ENCODE data around the gene RPUSD1.
"Not testable (repeated sequence)": the region's sequence is repeated elsewhere in the genome, so short reads cannot be mapped to it uniquely, and the experiment has no call there.

The RPUSD1 gene

GRCh38 chr16:782258-782657, 5.9 kb downstream of the RPUSD1 start:
- no peak for DNase-seq

DNA sequence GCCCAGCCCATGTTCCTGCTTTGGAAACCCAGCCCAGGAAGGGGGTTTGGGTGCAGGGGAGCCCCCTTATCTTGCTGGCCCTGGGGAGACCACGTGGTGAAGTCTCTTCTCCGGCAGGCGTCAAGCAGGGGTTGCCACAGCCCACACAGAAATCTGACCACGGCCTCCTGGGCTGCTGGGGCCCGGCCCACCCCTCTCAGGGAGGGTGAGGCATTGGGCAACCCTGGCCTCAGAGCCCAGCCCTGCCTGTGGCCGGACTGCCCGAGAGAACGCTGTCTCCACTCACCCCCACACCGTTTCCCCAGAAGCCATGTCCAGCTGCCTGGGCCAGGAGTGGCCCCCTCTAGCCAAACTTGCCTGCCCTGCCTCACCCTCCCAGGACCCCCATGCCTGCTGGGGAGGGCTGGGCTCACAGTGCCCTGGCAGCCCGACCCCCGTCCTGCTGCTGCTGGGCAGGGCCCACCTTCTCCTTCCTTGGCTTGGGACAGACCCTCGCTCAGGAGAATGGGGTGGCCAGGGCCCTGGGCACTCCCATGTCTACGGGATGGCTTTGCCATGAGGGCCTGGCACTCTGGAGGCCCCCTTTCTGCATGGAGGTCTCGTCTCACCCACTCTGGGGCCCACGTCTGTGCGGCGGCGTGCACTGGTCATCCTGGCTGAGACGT, 6.7 kb downstream of the RPUSD1 start:
- DNase-seq, result no peak

- no peak for DNase-seq
Observed at GRCh38 chr16:780296-780695, 7.9 kb downstream of the RPUSD1 start.

GRCh38 chr16:779561-779960, 8.6 kb downstream of the RPUSD1 start:
- no peak for DNase-seq

DNA sequence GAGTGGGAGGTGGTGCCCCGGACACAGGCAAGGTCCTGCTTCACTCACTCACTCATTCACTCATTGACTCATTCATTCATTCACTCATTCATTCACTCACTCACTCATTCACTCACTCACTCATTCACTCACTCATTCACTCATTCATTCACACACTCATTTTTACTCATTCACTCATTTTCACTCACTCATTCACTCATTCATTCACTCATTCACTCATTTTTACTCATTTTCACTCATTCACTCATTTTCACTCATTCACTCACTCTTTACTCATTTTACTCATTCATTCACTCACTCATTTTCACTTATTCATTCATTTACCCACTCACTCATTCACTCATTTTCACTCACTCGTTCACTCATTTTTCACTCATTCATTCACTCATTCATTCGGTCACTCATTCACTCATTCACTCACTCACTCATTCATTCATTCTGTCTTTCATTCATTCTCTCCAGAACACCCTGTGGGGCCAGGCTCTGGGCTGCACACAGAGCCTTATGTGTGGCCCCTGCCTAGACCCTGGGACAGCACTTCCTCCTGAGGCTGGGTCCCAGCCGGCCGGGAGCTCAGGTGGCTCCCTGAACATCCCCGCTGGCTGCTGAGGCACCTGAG, 9.2 kb downstream of the RPUSD1 start:
- DNase-seq, result no peak

- no peak for DNase-seq
Observed at GRCh38 chr16:778447-778846, 9.7 kb downstream of the RPUSD1 start.

- DNase-seq, result no peak
Observed at GRCh38 chr16:777826-778225, 10.4 kb downstream of the RPUSD1 start.

DNA sequence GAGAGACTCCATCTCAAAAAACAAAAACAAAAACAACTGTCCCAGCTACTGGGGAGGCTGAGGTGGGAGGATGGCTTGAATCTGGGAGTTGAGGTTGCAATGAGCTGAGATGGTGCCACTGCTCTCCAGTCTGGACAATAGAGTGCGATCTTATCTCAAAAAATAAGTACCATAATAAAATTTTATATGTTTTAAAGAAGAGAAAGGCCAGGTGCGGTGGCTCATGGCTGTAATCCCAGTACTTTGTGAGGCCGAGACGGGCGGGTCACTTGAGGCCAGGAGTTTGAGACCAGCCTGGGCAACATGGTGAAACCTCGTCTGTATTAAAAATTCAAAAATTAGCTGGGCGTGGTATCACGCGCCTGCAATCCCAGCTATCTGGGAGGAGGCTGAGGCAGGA, 11.4 kb downstream of the RPUSD1 start:
- no peak for DNase-seq

DNA sequence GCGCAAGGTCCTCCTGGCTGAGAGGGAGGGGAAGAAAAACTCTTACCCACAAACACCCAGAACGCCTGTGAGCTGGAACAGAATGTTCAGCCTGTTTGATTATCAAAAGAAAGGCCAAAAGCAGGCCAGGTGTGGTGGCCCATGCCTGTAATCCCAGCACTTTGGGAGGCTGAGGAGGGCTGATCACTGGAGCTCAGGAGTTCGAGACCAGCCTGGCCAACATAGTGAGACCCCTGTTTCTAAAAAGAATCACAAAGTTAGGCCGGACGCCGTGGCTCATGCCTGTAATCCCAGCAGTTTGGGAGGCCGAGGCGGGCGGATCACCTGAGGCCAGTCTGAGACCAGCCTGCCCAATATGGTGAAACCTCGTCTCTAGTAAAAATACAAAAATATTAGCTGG, 11.9 kb downstream of the RPUSD1 start:
- DNase-seq, result not testable (repeated sequence)

GRCh38 chr16:775236-775796, 12.9 kb downstream of the RPUSD1 start:
- no peak for DNase-seq

- DNase-seq, result no peak
Observed at GRCh38 chr16:774086-775001, 13.8 kb downstream of the RPUSD1 start.

DNA sequence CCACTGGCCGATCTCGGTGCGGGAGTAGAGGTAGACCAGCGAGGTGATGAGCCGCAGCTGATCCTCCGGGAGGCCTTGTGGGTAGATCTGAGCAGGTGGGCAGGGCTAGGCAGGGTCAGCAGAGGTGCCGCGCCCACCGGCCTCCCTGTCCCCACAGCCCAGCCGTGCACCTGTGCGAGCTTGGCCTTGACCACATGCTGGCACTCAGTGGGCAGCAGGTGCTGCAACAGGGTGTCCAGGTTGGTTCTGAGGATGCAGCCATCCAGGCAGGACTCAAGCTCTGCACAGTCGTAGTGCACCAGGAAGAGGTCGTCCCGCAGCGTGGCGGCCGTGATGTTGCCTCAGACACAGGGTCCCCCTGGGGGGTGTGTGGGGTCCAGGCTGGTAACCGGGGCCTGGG, 15.2 kb downstream of the RPUSD1 start:
- no peak for DNase-seq

GRCh38 chr16:770411-770810, 17.8 kb downstream of the RPUSD1 start:
- no peak for DNase-seq

GRCh38 chr16:769934-770333, 18.2 kb downstream of the RPUSD1 start:
- DNase-seq, result no peak

DNA sequence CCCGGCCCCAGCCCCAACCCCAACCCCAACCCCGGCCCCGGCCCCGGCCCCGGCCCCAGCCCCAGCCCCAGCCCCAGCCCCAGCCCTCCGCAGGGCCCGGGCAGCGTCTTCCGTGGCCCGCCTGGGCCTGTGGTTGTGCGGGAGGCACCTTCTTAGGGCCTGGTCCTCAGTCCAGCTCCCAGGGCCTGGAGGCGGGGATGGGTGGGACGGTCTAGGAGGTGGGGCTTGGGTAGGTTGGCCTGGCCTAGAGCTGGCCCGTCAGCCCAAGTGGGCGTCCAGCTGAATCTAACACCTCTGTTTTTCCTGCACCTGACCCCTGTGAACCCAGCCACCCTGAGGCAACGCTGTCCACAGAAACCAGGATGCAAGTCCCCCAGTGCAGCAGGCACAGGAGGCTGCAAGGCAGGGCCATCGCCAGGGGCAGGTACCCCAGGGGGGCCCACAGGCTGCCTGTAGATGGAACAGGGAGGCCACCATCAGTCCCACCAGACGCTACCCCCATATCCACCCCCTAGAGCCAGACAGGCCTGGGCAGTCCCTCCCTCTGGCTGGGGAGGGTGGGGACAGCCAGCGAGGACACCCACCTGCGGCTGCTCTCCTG, 18.9 kb downstream of the RPUSD1 start:
- no peak for DNase-seq

DNA sequence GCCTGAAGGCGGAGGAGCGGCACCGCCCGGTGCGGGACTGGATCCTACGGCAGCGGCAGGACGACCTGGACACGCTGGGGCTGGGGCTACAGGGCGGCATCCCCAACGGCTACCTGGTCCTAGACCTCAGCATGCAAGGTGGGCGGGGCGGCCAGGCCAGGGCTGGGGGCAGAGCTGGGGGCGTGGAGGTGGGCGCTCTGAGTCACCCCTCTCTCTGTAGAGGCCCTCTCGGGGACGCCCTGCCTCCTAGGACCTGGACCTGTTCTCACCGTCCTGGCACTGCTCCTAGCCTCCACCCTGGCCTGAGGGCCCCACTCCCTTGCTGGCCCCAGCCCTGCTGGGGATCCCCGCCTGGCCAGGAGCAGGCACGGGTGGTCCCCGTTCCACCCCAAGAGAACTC, 19.8 kb downstream of the RPUSD1 start:
- DNase-seq, result no peak

DNA sequence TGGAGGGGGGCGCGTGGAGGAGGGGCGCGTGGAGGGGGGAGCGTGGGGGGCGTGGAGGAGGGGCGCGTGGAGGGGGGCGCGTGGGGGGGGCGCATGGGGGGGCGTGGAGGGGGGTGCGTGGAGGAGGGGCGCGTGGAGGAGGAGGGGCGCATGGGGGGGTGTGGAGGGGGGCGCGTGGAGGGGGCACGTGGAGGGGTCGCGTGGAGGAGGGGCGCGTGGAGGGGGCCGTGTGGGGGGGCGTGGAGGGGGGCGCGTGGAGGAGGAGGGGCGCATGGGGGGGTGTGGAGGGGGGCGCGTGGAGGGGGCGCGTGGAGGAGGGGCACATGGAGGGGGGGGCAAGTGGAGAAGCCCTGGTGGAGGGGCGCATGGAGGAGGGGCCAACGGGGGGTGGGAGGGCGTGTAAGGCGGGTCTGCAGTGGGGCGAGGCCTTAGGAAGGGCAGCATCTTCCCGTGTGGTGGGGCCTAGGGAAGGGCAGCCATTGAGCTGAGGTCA, 20.4 kb downstream of the RPUSD1 start:
- no peak for DNase-seq

DNA sequence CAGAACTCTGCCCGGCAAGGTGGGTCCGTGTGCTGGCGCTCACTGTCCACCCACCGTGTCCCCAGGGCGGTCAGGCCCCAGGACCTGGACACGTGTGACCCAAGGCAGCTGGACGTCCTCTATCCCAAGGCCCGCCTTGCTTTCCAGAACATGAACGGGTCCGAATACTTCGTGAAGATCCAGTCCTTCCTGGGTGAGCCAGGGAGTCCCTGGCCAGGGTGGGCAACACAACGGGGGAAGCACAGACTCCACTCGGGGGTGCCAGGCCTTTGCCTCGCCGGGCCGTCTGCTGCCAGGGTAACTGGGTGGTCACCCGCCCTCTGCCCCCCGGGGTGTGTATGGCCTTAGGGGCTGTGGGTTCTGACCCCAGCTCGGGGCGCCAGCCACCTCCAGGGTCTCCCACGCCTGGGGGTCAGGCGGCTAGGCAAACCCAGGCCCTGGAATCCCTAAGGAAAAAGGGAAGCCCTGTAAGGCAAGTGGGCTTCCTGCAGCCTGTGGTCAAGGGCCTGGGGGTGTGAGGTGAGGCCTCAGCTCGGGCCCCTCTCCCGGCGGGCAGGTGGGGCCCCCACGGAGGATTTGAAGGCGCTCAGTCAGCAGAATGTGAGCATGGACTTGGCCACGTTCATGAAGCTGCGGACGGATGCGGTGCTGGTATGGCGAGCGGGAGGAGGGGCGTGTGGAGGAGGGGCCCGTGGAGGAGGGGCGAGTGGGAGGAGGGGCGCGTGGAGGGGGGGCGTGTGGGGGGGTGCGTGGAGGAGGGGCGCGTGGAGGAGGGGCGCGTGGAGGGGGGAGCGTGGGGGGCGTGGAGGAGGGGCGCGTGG, 21.2 kb downstream of the RPUSD1 start:
- no peak for DNase-seq

GRCh38 chr16:766008-766819, 22.0 kb downstream of the RPUSD1 start:
- no peak for DNase-seq

DNA sequence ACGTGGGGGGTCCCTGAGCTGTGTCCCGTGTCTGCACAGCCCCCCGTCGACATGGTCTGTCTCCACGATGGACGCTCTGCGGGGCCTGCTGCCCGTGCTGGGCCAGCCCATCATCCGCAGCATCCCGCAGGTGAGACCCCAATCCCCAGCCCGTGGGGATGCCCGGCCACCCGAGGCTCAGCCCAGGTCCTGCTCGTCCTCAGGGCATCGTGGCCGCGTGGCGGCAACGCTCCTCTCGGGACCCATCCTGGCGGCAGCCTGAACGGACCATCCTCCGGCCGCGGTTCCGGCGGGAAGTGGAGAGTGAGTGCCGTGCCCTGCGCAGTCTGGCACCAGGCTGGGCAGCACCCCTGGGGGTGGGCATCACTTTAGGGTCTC, 22.7 kb downstream of the RPUSD1 start:
- DNase-seq, result no peak

DNA sequence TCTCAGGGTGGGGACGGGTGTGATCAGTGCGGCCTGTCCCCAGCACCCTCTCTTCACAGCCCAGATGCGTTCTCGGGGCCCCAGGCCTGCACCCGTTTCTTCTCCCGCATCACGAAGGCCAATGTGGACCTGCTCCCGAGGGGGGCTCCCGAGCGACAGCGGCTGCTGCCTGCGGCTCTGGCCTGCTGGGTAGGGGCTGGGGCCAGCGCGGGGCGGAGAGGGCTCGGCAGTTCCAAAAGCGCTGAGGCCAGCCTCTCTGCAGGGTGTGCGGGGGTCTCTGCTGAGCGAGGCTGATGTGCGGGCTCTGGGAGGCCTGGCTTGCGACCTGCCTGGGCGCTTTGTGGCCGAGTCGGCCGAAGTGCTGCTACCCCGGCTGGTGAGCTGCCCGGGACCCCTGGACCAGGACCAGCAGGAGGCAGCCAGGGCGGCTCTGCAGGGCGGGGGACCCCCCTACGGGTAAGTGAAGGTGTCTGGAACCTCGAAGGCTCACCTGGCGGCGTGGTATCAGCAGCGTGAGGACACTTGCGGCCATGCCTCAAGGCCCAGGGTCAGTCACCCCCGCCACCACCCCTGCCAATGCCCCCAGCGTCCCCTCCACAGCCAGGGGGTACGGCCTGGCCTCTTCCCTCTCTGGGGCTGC, 23.2 kb downstream of the RPUSD1 start:
- DNase-seq, result no peak
